Ishikawa (cell line): ENCODE measurements around the gene GJC1.

ENCODE experiments used
- CREB1 ChIP-seq: IDR thresholded peaks from 2 replicates; pipeline ENCODE4 v1.6.1; 2012; ENCODE audit warnings: low read depth
- EGR1 ChIP-seq: IDR thresholded peaks from 2 replicates; pipeline ENCODE4 v1.6.1; 2012
- EP300 ChIP-seq: IDR thresholded peaks from 2 replicates; pipeline ENCODE4 v1.6.1; 2012; ENCODE audit warnings: borderline replicate concordance
- FOXM1 ChIP-seq: IDR thresholded peaks from 2 replicates; pipeline ENCODE4 v1.6.1; 2012; ENCODE audit warnings: low read depth, borderline replicate concordance
- NFIC ChIP-seq: IDR thresholded peaks from 2 replicates; pipeline ENCODE4 v1.6.1; 2012
- RAD21 ChIP-seq: IDR thresholded peaks from 2 replicates; pipeline ENCODE4 v1.6.1; 2012; ENCODE audit warnings: low read depth
- TAF1 ChIP-seq: IDR thresholded peaks from 2 replicates; pipeline ENCODE4 v1.6.1; 2012; ENCODE audit warnings: low read depth, mild to moderate bottlenecking
- YY1 ChIP-seq: IDR thresholded peaks from 2 replicates; pipeline ENCODE4 v1.6.1; 2012; ENCODE audit warnings: low read depth
- ZBTB7A ChIP-seq: IDR thresholded peaks from 2 replicates; pipeline ENCODE4 v1.6.1; 2012; ENCODE audit warnings: low read depth
- TF ChIP-seq, protein P1 (sequence below): IDR thresholded peaks from 2 replicates; pipeline ENCODE4 v1.6.1; 2012

DNA sequence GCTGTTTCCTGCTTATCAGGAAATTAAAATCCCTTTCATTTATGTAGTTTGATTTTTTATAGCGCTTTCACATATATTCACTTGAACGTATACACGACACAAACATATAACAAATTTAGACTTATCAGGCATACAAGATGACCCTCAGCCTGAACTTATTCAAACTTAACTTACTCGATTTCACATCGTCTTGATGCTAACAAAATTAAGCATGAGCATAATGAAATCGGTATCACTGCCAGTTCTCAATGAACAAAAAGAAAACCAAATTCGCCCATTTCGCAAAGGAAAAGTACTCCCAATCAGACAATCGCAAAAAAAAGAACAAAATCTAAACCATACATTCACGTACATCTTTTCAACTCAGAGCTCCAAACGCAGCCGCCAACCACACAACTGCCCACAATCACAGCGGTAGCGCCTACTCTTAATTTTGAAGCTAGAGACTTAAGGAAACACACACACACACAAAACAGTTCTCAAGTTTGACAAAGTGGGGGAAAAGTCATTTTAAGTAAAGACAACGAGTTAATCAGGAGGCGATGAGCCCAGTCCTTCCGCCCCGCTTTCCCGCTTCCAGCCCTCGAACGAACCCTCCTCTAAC lies 1.1 kb downstream of the GJC1 start:
- no peak for TF ChIP-seq RAD21
- no peak for TF ChIP-seq TAF1
- TF ChIP-seq, protein P1, sequence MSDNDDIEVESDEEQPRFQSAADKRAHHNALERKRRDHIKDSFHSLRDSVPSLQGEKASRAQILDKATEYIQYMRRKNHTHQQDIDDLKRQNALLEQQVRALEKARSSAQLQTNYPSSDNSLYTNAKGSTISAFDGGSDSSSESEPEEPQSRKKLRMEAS, result no peak
- no peak for TF ChIP-seq YY1
- no peak for TF ChIP-seq EP300
- no peak for TF ChIP-seq FOXM1
- no peak for TF ChIP-seq CREB1
- TF ChIP-seq ZBTB7A, result no peak
- TF ChIP-seq EGR1, result no peak
- TF ChIP-seq NFIC, result no peak
